Retinal pigment epithelial cell (primary cell): Measurements from ENCODE around the gene KCNMB2.

Experiments
- DNase-seq: peaks from one replicate; pipeline ENCODE4 v3.0.0-alpha.2; 2010; ENCODE audit warnings: low read depth
- H3K4me3 ChIP-seq: 2 replicates; pipeline ENCODE4 v1.5.1; 2011; ENCODE audit warnings: mild to moderate bottlenecking, low read length, control low read depth, moderate library complexity
- TF ChIP-seq, protein P1 (sequence below): conservative IDR thresholded peaks from 2 replicates; pipeline ENCODE4 v1.5.1; 2011; ENCODE audit warnings: low read depth, low read length, control low read depth, inconsistent platforms

The KCNMB2 gene

DNA sequence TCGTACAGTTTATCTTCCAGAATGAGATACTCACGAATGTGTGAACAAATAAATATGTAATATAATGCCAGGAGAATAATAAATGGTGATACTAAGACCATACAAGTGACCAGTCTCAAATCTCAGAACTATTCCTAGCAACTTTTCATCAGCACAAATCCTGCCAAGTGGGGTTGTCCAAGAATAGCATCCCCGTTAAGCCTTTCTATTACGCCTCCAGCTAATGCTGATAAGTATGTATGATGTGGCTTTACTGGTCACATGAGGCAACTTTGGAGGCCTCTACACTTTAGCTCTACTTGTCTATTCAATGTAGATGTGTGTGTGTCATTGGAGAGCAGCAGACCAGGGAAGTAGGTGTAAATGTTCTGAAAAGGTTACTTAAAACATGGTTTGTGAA is 129.5 kb downstream of the KCNMB2 start:
- TF ChIP-seq, protein P1, sequence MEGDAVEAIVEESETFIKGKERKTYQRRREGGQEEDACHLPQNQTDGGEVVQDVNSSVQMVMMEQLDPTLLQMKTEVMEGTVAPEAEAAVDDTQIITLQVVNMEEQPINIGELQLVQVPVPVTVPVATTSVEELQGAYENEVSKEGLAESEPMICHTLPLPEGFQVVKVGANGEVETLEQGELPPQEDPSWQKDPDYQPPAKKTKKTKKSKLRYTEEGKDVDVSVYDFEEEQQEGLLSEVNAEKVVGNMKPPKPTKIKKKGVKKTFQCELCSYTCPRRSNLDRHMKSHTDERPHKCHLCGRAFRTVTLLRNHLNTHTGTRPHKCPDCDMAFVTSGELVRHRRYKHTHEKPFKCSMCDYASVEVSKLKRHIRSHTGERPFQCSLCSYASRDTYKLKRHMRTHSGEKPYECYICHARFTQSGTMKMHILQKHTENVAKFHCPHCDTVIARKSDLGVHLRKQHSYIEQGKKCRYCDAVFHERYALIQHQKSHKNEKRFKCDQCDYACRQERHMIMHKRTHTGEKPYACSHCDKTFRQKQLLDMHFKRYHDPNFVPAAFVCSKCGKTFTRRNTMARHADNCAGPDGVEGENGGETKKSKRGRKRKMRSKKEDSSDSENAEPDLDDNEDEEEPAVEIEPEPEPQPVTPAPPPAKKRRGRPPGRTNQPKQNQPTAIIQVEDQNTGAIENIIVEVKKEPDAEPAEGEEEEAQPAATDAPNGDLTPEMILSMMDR, result no peak
- peak; percentile 69 for DNase-seq
- no peak overlapping the region for H3K4me3 ChIP-seq

DNA sequence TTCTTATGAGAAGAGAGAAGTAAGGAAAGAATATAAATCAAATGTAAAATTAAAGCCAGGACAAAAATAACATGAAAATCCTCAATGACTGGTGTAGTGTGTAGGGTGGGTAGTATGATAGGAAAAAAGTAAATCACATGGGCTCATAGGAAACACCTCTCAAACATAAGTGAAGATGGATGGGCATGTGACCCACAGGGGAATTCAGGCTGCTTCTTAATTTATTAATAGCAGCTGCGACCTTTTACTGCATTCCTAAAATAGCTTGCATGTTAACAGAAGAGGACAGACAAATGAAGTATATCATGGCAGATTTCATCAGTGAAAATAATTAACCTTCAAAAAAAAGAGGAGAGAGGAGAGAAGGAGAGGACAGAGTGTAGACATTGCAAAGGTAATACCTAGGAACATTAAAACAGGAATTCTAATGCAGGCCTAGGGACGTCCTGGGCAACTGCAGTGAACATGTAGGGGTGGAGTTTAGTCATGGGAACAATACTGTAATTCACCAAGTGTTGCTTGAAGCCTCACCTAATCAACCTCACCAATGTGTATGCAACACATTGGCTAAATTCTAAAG is 132.9 kb downstream of the KCNMB2 start:
- H3K4me3 ChIP-seq, result no peak overlapping the region
- TF ChIP-seq, protein P1, result no peak
- DNase-seq, result no peak

DNA sequence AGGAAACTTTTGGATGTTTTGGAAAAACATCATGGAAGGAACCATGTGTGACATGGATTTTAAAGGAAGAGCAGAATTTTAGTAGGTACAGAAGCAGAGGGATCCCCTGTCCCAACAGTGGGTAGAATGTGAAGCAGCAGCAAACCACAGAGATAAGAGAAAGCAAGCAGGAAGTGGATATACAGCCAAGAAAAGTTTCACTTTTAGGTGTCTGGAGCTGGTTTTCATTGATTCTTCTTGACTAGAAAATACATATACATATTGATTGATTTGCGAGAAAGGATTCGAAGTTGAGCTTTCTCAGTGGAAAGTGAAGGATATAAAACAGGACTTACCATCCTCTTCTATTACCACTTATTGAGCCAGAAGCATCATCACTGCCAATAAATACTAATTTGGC is 133.5 kb downstream of the KCNMB2 start:
- no peak for DNase-seq
- no peak overlapping the region for H3K4me3 ChIP-seq
- TF ChIP-seq, protein P1, result no peak

DNA sequence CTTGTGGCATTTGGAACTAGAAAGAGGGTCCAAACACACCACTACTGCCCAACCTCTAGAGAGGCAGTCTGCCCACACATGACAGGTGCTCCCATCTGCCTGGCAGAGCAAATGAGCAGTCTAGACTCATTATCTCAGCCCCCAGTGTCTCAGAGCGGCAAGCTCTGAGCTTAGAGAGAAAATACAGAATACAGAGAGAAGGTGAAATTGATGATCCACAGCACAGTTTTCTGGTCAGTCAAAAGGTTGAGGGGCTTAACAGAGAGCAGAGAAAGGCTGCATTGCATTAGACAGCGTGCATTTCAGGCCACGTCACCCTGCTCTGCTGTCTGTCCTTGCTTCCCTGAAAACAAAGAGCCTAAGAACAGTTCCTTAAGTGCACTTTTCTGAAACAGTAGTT is 135.1 kb downstream of the KCNMB2 start:
- no peak for DNase-seq
- H3K4me3 ChIP-seq, result no peak overlapping the region
- TF ChIP-seq, protein P1, result no peak

DNA sequence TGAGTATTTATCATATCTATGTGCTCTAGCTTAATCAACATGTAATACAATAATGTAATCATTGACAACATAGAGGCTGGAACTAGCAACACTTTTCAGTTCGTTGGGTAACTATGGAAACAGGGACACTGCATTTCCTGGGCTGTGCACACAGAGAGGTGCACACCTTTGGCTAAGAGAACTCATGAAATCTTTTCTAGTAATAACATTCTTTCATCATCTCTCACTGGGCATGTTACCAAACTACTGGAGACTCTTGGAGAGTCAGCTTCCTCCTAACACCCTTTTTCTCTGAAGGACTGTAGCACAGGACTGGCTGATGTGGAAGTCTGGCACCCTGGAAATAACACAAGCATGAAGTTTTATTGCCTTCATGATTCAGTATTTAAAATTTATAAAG is 135.6 kb downstream of the KCNMB2 start:
- TF ChIP-seq, protein P1, result no peak
- no peak overlapping the region for H3K4me3 ChIP-seq
- no peak for DNase-seq

DNA sequence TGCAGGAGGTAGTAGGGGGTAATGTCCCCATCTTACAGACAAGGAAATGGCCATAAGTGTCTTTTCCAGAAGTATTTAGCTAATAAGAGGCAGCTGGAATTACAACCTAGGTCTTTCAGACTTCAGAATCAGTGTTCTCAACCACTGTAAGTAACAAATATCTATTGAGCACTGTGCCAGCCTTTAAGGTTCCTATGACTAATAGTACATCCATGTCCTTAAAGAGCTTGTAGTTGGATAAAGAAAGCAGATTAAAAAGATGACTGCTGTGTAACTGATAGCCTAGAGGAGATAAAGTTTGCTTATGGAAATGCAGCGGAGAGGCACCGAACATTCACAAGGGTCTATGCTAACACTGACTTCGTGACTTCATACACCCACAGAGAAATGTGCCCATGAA is 136.0 kb downstream of the KCNMB2 start:
- TF ChIP-seq, protein P1, result no peak
- H3K4me3 ChIP-seq, result no peak overlapping the region
- DNase-seq, result no peak

DNA sequence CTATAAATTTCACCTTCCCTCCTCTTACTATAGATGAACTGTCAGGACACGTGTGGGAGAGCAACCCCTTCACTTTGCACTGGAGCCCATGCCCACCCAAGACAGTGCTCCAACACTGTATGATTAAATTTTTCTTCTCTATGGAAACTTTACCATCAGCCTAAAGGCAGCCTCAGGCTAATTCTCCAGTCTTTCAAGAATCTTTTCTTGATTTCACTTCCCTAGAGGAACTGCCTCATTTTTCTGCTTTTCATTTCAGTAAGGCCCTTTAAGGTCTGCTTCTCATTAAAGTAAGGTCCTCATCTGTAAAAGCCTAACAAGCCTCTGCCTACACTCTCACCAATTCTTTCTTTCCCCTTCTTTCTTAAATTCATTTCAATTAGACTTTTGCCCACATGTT is 137.3 kb downstream of the KCNMB2 start:
- TF ChIP-seq, protein P1, result no peak
- no peak for DNase-seq
- no peak overlapping the region for H3K4me3 ChIP-seq
